GM18519 (cell line): ENCODE data around the gene TIMM21.

Experiments used
- ATAC-seq: cut with Tn5 transposase; IDR thresholded peaks from one replicate; pipeline ENCODE4 v1.9.1; 2021; ENCODE audit warnings: mild to moderate bottlenecking, moderate library complexity; ENCODE audit not compliant: unreplicated experiment, low FRiP score

The TIMM21 gene, protein sequence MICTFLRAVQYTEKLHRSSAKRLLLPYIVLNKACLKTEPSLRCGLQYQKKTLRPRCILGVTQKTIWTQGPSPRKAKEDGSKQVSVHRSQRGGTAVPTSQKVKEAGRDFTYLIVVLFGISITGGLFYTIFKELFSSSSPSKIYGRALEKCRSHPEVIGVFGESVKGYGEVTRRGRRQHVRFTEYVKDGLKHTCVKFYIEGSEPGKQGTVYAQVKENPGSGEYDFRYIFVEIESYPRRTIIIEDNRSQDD

GRCh38 chr18:74147779-74148542 is at the start of gene TIMM21, which contains the start of gene FBXO15:
TSS of gene TIMM21 (plus strand) at chr18:74148523. CDS start at chr18:74148809, 286 bp downstream.
TSS of gene FBXO15 (minus strand) at chr18:74147834. CDS start at chr18:74147785, 49 bp downstream.
- peak; percentile 85 for ATAC-seq

DNA sequence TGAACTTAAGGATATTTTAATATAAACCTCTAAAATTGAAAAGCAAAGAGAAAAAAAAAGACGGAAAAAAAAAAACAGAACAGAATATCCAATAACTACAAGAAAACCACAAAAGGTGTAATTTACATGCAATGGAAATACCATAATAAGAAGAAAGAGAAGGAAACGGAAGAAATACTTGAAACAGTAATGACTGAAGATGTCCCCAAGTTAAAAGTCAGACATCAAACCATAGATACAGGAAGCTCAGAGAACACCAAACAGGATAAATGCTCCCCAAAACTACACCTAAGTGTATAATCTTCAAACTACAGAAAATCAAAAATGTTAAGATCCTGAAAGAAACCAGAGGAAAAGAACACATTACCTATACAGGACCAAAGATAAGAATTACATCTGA is 39.9 kb upstream of the TIMM21 start:
- no peak for ATAC-seq

DNA sequence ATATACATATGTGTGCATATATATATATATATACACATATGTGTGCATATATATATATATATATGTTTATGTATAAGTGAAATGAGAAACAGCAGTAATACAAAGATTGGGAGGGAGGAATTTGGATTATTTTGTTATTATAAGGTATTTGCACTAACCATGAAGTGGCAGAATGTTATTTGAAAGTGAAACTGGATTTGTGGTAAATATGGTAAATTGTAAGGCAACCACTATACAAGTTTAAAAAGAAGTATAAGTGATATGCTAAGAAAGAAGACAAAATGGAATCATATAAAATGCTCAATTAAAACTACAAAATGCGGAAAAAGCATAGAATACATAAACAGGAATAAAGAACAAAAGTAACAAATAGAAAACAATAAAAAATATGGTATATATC is 38.2 kb upstream of the TIMM21 start:
- no peak for ATAC-seq

- ATAC-seq = no peak
These were observed 37.3 kb upstream of the TIMM21 start for GRCh38 chr18:74110976-74111375.

DNA sequence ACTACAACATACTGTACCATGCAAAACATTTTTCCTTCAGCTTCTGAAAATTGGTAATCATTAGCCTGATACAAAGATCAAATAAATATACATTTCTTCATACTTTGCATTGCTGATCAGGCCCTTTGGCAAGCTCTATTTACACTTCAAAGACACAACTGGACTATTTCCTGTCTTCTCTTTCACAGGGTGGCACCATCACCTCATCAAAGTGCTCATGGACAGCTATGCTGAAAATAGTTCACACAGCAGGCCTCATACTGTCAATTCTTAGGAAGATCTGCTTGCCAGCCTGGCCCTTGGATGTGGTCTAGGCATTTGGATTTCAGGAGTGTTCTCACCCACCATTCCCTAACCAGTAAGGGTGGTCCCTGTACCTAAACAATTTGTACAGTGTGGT is 34.6 kb upstream of the TIMM21 start:
- no peak for ATAC-seq

- no peak for ATAC-seq
These were observed 34.2 kb upstream of the TIMM21 start for GRCh38 chr18:74114116-74114515.

GRCh38 chr18:74115046-74115445 is 33.3 kb upstream of the TIMM21 start:
- ATAC-seq = no peak

DNA sequence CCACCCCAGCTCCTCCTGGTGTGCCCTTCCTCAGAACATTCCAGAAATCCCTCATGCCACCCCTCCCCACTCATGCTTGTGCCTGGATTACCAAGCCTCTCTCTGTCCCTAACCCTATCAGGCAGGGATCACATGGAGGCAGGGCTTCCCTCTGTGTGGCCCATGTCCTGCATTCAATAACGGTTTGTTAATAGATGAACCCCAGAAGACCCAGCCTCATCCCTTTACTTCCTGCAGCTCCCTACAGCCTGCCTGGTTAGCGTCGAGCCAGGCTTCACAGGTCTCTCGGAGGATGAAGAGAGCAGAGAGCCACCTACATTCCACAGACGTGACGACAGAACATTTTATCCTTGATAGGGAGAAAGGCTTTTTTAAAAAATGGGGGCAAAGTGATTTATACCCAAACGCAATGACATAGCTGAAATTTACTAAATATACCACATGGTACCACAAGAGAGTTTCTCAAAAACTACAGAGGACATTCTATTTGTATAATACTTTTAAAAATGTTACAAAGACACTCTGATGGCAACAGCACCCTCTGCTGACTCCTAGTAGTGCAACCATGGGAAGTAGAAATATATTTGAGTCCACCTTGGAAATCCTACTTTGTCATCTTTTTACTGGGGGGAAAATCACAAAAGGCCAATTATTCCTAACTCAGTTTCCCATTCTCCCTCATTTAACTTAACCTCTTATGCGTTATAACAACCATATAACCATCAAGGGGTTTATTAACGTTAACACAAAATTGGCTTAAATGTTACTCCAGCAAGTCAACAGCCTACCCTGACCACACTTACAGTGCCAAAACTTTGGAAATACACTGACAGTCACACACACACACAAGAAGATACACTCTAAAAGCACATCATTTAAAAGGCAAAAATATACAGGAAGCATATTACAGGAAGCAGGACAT is 31.4 kb upstream of the TIMM21 start:
- peak; percentile 52 for ATAC-seq

DNA sequence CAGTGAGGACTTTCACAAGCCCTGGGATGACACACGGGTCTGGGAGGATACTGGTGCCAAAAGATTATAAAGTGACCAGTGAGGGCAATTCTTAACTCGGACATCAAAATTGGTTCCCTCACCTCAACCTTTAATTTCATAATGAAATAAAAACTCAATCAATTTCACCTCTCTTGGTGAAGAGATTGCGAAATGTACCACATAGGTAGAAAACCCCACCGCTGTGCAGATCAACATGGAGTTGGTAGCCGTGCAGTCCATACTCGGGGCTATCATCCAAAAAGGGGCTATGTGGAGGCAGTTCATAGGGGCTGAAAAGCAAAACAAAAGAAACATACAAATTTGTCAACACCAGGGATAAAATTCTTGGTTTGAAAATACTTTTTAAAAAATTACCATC is 25.1 kb upstream of the TIMM21 start:
- no peak for ATAC-seq

GRCh38 chr18:74124642-74125041 is 23.7 kb upstream of the TIMM21 start:
- ATAC-seq = no peak

DNA sequence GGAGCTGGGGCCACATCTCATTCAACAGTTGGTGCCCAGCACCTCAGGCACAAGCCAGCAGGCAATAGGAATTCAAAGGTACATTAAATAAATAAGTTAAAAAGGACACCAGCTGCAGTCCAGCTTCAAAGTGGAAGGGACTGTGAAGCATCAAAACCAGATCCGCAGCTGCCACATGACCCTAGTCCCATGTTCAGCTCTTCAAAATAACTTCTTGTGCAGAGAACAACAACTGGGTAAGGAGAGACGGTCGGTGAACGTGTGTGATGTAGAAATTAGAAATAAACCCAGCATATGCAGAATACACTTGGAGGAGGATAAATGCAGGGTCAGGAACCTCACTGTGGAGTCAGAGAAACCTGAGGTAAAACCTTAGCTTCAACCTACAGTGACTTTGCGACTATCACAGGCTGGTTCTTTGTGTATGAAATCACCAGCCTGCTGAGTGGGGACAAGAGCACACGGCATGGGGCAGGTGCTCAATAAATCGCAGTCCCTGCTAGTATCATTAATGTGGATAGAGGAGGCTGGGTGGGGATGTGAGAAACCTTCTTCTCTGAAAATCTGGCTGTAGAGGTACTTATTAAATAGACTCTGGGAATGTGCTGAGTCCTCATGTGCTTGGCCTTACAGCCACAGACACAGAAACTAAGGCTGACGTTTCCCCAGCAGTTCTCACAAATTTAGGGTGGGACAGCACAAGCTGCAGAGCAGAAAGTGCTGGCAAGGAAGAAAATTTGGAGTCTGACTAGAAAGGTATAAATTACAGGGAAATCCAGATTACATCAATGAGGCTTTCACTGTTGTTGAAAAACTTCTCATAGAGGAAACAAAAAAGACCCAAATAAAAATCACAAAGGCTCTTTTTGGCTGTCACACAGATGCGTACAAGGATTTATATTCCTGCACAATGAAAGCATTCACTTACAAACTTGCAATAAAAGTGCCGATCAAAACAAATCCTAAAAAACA is 21.4 kb upstream of the TIMM21 start:
- ATAC-seq = no peak

DNA sequence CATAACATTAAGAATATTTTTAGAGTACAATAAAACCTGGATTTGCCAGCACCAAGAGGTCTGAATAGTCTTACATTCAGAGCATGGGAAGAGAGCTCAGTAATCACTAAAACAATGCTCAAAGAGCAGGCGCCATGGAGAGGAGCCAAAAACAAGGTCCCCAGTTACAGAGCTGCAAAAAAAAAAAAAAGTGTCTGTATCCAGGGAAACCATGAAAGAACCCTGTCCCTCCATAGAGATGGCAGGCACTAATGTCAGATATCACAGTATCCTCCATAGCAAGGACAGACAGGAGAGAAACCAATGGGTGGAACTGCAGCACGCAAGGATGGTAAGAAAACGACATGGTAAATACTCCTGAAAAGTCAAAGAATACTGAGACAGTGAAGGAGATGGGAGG is 20.2 kb upstream of the TIMM21 start:
- no peak for ATAC-seq

- no peak for ATAC-seq
These were observed 17.2 kb upstream of the TIMM21 start for GRCh38 chr18:74131124-74131523.

GRCh38 chr18:74132201-74132600 is 16.1 kb upstream of the TIMM21 start:
- ATAC-seq = no peak

DNA sequence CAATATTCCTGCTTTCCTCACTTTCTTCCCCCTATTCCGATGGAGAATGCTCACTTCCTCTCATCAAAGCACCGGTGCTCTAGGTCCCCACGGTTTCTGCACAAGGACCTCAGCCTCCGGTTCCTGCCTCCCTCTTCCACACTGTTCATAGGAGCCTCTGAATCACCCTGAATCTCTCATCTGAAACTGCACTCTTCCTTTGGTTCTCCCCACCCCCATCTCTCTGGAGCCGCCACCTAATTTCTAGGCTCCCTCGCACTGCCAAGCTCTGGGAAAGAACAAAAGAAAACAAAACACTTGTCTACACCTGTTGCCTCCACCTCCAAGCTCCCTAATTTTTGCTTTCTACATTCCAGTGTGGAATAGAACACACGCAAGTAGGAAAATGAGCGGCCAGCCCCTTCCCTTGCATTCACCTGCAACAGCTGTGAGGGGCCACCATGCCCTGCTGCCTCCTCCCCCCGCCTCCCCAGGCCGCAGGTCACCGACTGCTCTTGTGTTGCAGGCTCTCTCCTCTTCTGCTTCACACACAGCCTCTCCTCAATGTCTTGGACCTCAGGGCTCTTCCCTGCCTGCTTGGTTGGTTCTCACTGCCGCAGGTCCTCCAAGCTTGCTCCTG is 10.3 kb upstream of the TIMM21 start:
- no peak for ATAC-seq

- ATAC-seq = peak; percentile 13
These were observed 8.9 kb upstream of the TIMM21 start for GRCh38 chr18:74139411-74139810.

GRCh38 chr18:74139888-74140287 is 8.4 kb upstream of the TIMM21 start:
- ATAC-seq = peak; percentile 70

GRCh38 chr18:74140582-74140981 is 7.7 kb upstream of the TIMM21 start:
- no peak for ATAC-seq

DNA sequence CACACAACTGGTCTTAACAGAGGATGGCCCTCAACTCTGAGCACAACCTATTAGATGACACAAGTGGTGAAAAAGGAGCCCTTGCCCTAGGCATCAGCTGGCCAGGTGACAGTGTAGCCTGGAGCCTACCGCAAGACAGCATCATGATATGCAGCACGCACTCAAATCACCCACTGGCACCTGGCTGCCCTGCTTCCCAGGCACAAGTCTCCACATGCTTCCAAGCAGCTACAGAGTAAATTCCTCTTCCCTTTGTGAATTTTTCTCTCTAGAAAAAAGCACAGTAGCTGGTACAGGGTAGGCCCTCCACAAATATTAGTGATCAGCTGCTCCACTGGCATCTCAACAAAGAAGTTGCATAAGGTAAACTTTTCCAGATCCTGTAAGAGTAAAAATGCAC is 6.7 kb upstream of the TIMM21 start:
- no peak for ATAC-seq
